IPS-NIHi11 (cell line): ENCODE measurements around the gene ABCA13.
A peak's percentile ranks its signal among the peaks of the same experiment; 100 is the strongest.

Source experiments
- DNase-seq: peaks from one replicate; pipeline ENCODE4 v3.0.0; 2012; ENCODE audit warnings: mixed read lengths, low spot score

Gene ABCA13

GRCh38 chr7:48298779-48299178, 127.5 kb downstream of the ABCA13 start:
- DNase-seq: no peak

DNA sequence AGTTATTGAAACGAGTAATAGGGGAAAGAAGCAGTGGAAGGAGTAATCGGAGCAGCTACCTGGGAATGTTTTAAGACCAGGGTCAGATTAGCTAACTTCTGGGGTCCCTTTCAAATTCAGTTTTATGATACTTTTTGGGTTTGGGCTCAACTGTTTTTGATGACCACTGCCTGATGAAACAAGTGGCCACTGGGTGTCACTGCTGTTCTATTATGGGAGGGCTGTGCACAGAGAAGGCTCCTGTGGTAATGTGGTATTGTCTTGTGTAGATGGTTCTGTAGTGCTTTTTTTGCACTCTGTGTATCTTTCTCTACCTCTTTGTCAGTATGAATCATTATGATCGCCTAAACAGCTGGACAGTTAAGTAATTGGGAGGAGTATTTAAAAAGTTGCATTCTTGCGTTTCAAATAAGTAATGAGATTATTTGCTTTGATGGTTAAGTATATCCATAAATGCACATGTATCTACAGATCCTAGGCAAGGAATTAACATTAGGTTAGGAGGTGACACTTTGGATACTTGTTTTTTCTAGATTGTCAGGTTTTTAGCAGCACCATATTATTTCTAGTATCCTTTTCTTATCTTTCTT, 128.4 kb downstream of the ABCA13 start:
- peak; percentile 58 for DNase-seq

- DNase-seq: peak; percentile 36
These were observed 129.0 kb downstream of the ABCA13 start for GRCh38 chr7:48300301-48300700.

GRCh38 chr7:48301201-48301600, 129.9 kb downstream of the ABCA13 start:
- no peak for DNase-seq

DNA sequence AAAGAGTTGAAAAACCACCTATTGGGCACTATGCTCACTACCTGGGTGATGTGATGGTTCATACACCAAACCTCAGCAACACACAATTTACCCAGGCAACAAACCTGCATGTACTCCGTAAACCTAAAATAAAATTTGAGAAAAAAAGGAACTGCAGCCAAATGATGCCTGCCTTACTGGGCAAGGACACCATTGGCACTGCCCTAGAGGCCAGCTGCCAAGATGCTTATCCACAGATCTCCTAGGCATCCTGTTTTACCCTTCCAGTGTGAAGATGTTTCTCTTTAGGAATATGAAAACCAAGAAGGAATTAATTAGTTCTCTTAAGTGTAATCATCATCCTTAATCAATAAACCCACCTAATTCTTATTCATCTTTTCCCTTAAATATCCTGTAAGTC, 133.4 kb downstream of the ABCA13 start:
- no peak for DNase-seq

DNA sequence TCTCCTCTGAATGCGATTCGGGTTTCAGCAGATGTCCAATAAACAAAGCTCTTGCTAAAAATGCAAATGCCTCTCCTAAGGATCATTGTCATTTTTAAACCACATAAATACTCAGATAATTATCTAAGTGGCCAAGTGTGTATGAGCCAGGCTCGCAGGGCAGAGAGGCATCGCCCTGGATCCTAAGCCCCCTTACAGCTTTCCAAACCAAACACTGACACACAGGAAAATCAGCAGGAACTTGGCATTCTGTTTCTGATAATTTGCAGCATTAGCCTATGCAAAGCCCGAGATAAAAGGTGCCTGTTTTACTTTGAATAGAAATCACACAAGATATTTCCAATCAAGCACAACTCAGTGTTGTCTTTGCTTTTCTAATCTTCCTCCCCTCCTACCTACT, 134.4 kb downstream of the ABCA13 start:
- no peak for DNase-seq

- DNase-seq: no peak
These were observed 135.9 kb downstream of the ABCA13 start for GRCh38 chr7:48307041-48307714.

DNA sequence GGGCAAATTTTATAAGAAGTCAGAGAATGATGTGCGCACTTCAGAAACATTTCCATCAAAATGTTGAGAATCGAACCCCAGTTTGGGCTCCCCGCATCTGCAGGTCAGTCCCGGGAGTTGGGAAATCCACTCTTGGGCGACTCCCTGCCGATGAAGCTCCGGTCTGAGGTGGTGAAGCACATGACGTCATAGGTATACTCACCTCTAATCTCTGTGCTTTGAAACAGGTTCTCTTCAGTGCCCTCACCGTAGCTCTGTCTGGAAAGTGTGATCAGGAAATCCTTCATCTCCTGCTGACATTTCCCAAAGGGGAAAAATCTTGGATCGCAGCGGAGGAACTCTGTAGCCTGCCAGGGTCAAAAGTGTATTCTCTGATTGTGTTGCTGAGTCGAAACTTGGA, 138.5 kb downstream of the ABCA13 start:
- DNase-seq: no peak

DNA sequence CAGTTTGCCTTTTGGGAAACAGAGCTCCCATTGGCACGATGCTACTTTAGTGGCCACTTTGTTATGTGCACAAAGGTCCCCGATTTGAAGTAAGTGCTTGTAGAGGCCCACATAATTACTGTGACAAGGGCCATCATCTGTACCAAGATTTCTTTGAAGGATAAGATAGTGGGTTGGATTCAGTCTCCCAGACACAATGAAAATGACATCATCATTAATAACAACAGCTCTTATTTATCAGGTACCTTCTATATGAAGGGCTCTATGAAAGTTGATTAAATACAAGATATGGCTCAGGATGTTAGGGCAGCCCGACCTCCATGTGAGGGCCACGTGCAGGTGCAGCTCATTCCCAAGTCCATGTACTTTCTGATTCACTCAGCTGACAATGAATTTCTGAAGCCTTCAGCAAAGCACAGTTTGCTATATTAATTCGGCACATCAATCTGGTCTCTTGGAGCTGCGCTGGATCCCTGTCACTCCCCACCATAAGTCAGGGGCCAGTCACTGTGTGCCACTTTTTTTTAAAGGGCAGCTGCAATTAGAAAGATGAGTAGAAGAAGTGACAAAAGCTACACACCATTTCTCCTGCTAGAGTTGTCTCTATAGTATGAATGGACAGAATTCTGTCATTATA, 140.3 kb downstream of the ABCA13 start:
- DNase-seq: no peak

GRCh38 chr7:48312151-48312550, 140.9 kb downstream of the ABCA13 start:
- no peak for DNase-seq

GRCh38 chr7:48316768-48317167, 145.5 kb downstream of the ABCA13 start:
- DNase-seq: no peak

- no peak for DNase-seq
These were observed 146.1 kb downstream of the ABCA13 start for GRCh38 chr7:48317360-48317759.

DNA sequence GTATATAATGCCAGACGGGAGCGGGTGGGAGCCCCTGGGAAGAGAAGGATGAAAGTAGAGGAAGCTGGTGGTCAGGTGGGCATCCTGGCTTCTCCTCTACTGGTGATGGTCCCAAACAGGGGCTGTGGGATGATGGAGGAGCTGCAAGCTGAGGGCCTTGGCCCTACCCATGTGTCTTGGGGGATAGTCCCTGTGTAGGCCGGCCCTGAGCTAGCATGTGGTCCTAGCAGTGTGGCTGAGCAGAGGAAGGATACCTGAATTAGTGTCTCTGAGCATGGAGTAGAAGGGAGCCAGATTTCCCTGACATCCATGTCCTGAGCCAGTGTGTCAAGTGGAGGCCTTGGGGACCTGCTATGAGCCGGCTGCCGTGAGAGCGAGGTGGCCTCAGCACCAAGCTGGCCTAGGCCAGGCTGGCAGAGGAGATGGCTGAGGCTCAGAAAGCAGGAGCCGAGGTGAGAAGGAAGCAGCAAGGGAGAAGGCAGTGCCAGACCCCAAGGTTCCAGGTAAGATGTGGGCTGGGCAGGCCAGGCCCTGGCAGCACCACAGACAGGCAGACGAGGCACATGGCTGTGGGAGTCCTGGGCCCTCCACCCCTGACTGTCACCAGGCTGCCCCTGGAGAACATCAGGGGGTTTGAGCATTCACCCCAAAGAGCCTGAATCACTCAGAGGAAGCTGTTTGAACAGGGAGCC, 150.2 kb downstream of the ABCA13 start:
- DNase-seq: no peak

- peak; percentile 70 for DNase-seq
These were observed 165.9 kb downstream of the ABCA13 start for GRCh38 chr7:48337012-48337621.

GRCh38 chr7:48337781-48338180, 166.5 kb downstream of the ABCA13 start:
- DNase-seq: no peak

GRCh38 chr7:48347230-48347825, 176.1 kb downstream of the ABCA13 start:
- DNase-seq: no peak

DNA sequence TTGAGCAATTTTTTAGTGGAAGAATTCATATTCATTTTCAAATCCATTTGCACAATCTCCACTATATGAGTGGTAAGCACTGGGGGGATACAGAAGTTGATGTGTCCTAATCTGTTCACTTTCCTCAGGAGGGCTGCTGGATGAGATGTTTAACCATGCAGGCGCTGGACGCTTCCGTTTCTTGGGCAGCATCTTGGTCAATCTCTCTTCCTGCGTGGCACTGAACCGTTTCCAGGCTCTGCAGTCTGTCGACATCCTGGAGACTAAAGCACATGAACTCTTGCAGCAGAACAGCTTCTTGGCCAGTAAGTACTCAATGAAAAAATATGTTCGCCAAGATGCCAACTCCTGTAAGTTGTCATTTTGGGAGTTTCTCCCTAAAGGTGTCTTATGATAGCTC, 179.3 kb downstream of the ABCA13 start:
- DNase-seq: no peak

DNA sequence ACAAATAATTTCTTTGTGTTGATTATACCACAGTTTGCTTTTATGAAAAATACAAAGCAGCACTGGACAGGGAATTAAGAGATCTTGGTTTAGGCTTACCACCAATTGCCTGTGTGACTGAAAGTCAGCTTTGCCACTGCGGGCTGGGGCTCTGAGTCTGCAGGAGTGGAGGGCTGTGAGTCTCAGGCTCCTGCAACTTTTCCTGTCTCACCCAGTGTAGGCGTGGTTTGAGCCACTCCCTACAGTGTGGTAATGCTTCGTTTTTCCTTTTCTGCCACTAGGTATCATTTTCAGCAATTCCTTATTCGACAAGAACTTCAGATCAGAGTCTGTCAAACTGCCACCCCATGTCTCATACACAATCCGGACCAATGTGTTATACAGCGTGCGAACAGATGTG, 180.6 kb downstream of the ABCA13 start:
- DNase-seq: no peak

DNA sequence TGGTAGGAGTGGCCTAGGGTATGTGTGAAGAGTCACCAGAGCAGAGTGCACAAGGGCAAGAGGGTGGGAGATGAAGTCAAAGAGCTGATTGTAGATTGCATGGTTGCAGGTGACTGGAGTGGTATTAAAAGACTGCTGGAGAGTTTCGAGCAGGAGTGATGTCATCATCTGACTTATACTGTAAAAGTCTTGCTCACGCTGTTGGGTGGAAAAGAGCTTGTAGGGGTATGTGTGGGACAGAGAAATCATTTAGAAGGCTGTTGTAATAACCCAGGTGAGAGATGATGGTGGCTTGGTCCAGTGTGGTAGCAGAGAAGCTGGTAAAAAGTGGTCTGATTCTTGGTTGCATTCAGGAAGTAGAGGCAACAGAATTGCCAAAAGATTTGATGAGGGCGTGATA, 184.1 kb downstream of the ABCA13 start:
- DNase-seq: no peak

DNA sequence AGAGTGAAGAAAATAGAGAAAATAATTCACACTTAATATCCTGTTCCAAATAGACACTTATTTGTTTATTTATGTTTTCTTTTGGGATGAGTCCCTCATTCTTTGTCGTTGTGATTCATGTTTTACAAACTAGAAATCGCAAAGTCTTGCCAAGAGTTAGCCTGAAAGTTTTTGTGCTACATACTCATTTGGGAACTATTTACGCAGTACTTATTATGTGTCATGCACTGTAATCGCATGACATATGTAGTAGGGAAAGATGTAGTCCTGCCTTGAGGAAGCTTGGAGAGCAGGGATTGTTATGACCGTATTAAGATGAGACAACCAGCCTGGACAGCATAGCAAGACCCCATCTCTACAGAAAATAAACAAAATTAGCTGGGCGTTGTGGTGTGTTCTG, 189.3 kb downstream of the ABCA13 start:
- DNase-seq: no peak

GRCh38 chr7:48363174-48363573, 191.9 kb downstream of the ABCA13 start:
- DNase-seq: no peak

DNA sequence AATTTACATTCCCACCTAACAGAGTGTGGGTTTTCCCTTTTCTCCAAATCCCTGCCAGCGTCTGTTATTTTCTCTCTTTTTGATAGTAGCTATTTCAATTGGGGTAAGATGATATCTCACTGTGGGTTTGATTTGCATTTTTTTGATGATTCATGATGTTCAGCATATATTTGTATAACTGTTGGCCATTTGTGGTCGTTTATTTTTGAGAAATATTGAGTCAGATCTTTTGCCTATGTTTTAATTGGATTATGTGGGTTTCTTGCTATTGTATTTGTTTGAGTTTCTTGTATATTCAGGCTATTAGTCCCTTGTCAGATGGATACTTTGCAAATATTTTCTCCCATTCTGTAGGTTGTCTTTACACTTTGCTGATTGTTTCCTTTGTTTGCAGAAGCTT, 193.8 kb downstream of the ABCA13 start:
- no peak for DNase-seq
